Lower leg skin (tissue), 4 donors: ENCODE measurements around the gene C11orf54. TPM values are rescaled to one million over a fixed set of nuclear protein-coding genes. Genes with fewer than 3 reads are reported as not detected.

Experiments
- DNase-seq, 2 donors: peaks; one replicate each; pipeline ENCODE4 v3.0.0-alpha.2; 2019; ENCODE audit warnings: low spot score in 2 of 2
- H3K4me3 ChIP-seq: fragments of 200-600 bp; sonication (generic); 2 replicates; pipeline ENCODE4 v1.5.1; 2017; ENCODE audit warnings: mild to moderate bottlenecking, low read depth; ENCODE audit not compliant: poor library complexity, severe bottlenecking
- CTCF ChIP-seq, 3 donors: fragments of 450-650 bp; IDR thresholded peaks; one replicate each; pipeline ENCODE4 v1.5.1; 2016; ENCODE audit warnings: antibody characterized with exemption in 3 of 3, mild to moderate bottlenecking in 3 of 3, moderate library complexity in 2 of 3
- POLR2A ChIP-seq, 2 donors: fragments of 450-650 bp; IDR thresholded peaks; one replicate each; pipeline ENCODE4 v1.6.1; 2016 to 2017; ENCODE audit warnings: antibody characterized with exemption in 2 of 2, mild to moderate bottlenecking in 1 of 2, moderate library complexity in 1 of 2
- WGBS, 2 donors: methylation state at CpG; one replicate each; pipeline ENCODE4 v1.1.5; 2018; 5-methylcytosine and 5-hydroxymethylcytosine counted together
- intact Hi-C: fragments of 100-400 bp; cut with DNase I; formaldehyde crosslinking; loops from one replicate; pipeline ENCODE4 v1.15.0; 2023; ENCODE audit warnings: low total_unique reads
- total RNA-seq, 4 donors: library from RNA; depleted of rRNA; stranded (reverse); fragments of >200 nt; gene quantifications; one replicate each; pipeline ENCODE4 v1.1.0, GENCODE V29; 2016

C11orf54 gene
- 10 to 100 TPM; 25.3 to 35.7 (median 32.5) TPM for total RNA-seq

GRCh38 chr11:93741094-93741881, at the start of gene C11orf54, which contains the start of gene TAF1D:
TSS of gene C11orf54 (plus strand) at chr11:93741672. CDS start at chr11:93747394, 5,722 bp downstream.
TSS of gene TAF1D (minus strand) at chr11:93741495. CDS start at chr11:93739304, 2,191 bp downstream.
- 0% methylated on average over 57 to 61 of the region's 65 CpGs for WGBS, 2 donors
- peak; percentile 99 for DNase-seq
- TF ChIP-seq POLR2A (IDR thresholded peaks at IDR 0.05): peak in 1 of 2 donors; percentile 58
- TF ChIP-seq CTCF (IDR thresholded peaks at IDR 0.05): no peak
- intact Hi-C loops: no loop called here
- peak within 1 kb of the TSS; percentile 73 for H3K4me3 ChIP-seq

DNA sequence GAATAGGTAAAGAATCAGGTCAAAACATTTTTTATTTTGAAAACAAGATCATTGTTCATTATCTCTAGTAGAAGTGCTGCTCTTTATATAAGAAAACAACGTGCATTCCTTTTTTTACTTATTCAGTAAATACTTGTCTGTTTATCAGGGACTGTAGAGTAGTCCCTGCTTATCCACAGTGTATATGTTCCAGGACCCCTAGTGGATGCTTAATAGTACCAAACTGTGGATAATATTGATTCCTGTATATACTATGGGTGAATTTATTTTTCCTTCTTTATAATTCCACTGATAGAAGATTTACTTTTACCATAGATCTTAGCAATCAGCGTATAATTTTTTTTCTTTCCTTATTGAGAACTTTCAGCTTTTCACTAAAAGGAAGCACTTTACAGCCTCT, 47.4 kb upstream of the C11orf54 start:
- WGBS, 2 donors: 91% methylated on average over 2 of the region's 2 CpGs
- TF ChIP-seq POLR2A (IDR thresholded peaks at IDR 0.05) (no peak), CTCF (IDR thresholded peaks at IDR 0.05) (no peak)
- intact Hi-C loops: no loop called here
- DNase-seq: no peak
- no peak overlapping the region for H3K4me3 ChIP-seq

GRCh38 chr11:93694557-93694956, 46.9 kb upstream of the C11orf54 start:
- H3K4me3 ChIP-seq: no peak overlapping the region
- intact Hi-C loops: no loop called here
- TF ChIP-seq CTCF (IDR thresholded peaks at IDR 0.05) (no peak), POLR2A (IDR thresholded peaks at IDR 0.05) (no peak)
- DNase-seq: no peak

- TF ChIP-seq POLR2A (IDR thresholded peaks at IDR 0.05): no peak
- TF ChIP-seq CTCF (IDR thresholded peaks at IDR 0.05): no peak
- intact Hi-C loops: no loop called here
- no peak for DNase-seq
- no peak overlapping the region for H3K4me3 ChIP-seq
- 96 to 99% methylated on average over 4 of the region's 4 CpGs for WGBS, 2 donors
These were observed 43.9 kb upstream of the C11orf54 start for GRCh38 chr11:93697611-93698010.

DNA sequence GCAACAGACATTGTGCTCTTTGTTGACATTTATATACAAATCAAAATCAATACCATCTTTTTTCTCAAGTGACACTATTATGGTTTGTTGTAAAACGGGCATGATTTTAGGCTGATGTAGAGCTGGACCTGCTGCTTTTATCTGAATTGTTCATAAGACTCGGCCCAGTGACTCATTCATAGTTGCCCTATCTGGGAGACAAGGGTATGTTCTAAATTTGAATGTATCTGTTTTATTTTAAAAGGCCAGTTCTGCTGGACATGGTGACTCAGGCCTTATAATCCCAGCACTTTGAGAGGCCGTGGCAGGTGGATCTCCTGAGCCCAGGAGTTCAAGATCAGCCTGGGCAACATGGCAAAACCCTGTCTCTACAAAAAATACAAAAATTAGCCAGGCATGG, 40.6 kb upstream of the C11orf54 start:
- WGBS, 2 donors: 93 to 97% methylated on average over 3 of the region's 3 CpGs
- intact Hi-C loops: no loop called here
- DNase-seq: no peak
- H3K4me3 ChIP-seq: no peak overlapping the region
- TF ChIP-seq CTCF (IDR thresholded peaks at IDR 0.05) (no peak), POLR2A (IDR thresholded peaks at IDR 0.05) (no peak)
